Activated naive CD4-positive, alpha-beta T cell treated with anti-CD3 and anti-CD28 coated beads, Interleukin-2, amount 10 ng/mL, durations not matched to agents 7 days and 5 days (primary cell): ENCODE results near the gene POLR2F.

Experiments used
- CTCF ChIA-PET: fragments of 350-600 bp; sonication (Branson Sonifier 250); formaldehyde crosslinking; loops from one replicate; lab custom pipeline; 2021; ENCODE audit warnings: antibody characterized with exemption; lab: Charles Lee
- DNase-seq: peaks from one replicate; pipeline ENCODE4 v3.0.0-alpha.2; 2020
- H3K27ac Mint-ChIP-seq: one replicate; pipeline ENCODE4 v1.8.0; 2021; ENCODE audit warnings: mild to moderate bottlenecking, moderate library complexity, mixed read lengths
- H3K27me3 Mint-ChIP-seq: one replicate; pipeline ENCODE4 v1.8.0; 2021; ENCODE audit warnings: mild to moderate bottlenecking, mixed read lengths
- H3K36me3 Mint-ChIP-seq: one replicate; pipeline ENCODE4 v1.8.0; 2021; ENCODE audit warnings: mixed read lengths
- H3K4me1 Mint-ChIP-seq: one replicate; pipeline ENCODE4 v1.8.0; 2021; ENCODE audit warnings: mixed read lengths
- H3K4me3 Mint-ChIP-seq: one replicate; pipeline ENCODE4 v1.8.0; 2021; ENCODE audit warnings: mild to moderate bottlenecking, moderate library complexity, mixed read lengths
- H3K9me3 Mint-ChIP-seq: one replicate; pipeline ENCODE4 v1.8.0; 2021; ENCODE audit warnings: mixed read lengths

POLR2F gene

GRCh38 chr22:38005943-38006342 is 52.4 kb downstream of the POLR2F start:
- Mint-ChIP-seq H3K36me3 (no peaks in the 10 kb centered on the region), H3K27ac (no peak overlapping the region), H3K27me3 (peaks cover 6% of the 10 kb centered on the region), H3K4me3 (no peak overlapping the region), H3K4me1 (peaks cover 3% of the 10 kb centered on the region), H3K9me3 (no peaks in the 10 kb centered on the region)
- CTCF ChIA-PET = no interaction called here
- no peak for DNase-seq

GRCh38 chr22:38006906-38007305 is 53.4 kb downstream of the POLR2F start:
- no peaks in the 10 kb centered on the region for H3K9me3 Mint-ChIP-seq
- DNase-seq = no peak
- peaks cover 6% of the 10 kb centered on the region for H3K27me3 Mint-ChIP-seq
- CTCF ChIA-PET = interaction anchor here (1.0 kb wide), 1 partner anchor 10 kb away, joined by 3 read pairs; no protein-coding TSS in a partner anchor
- H3K27ac Mint-ChIP-seq = no peak overlapping the region
- H3K4me1 Mint-ChIP-seq = peaks cover 3% of the 10 kb centered on the region
- no peaks in the 10 kb centered on the region for H3K36me3 Mint-ChIP-seq
- H3K4me3 Mint-ChIP-seq = no peak overlapping the region

GRCh38 chr22:38007330-38007902 is 53.9 kb downstream of the POLR2F start:
- DNase-seq = no peak
- CTCF ChIA-PET = interaction anchor here (1.0 kb wide), 1 partner anchor 11 kb away, joined by 3 read pairs; no protein-coding TSS in a partner anchor
- no peaks in the 10 kb centered on the region for H3K36me3 Mint-ChIP-seq
- no peak overlapping the region for H3K4me3 Mint-ChIP-seq
- H3K9me3 Mint-ChIP-seq = no peaks in the 10 kb centered on the region
- H3K27me3 Mint-ChIP-seq = peaks cover 6% of the 10 kb centered on the region
- H3K4me1 Mint-ChIP-seq = peaks cover 3% of the 10 kb centered on the region
- H3K27ac Mint-ChIP-seq = no peak overlapping the region

- CTCF ChIA-PET = no interaction called here
- no peak for DNase-seq
- Mint-ChIP-seq H3K27me3 (peaks cover 6% of the 10 kb centered on the region), H3K36me3 (no peaks in the 10 kb centered on the region), H3K4me1 (peaks cover 3% of the 10 kb centered on the region), H3K9me3 (no peaks in the 10 kb centered on the region), H3K27ac (peak overlapping the region; percentile 2), H3K4me3 (no peak overlapping the region)
Measured at GRCh38 chr22:38009000-38009806, 55.7 kb downstream of the POLR2F start.

- CTCF ChIA-PET = no interaction called here
- Mint-ChIP-seq H3K4me1 (peaks cover 3% of the 10 kb centered on the region), H3K27me3 (peaks cover 6% of the 10 kb centered on the region), H3K9me3 (no peaks in the 10 kb centered on the region), H3K4me3 (no peak overlapping the region), H3K36me3 (no peaks in the 10 kb centered on the region), H3K27ac (no peak overlapping the region)
- no peak for DNase-seq
Measured at GRCh38 chr22:38012604-38013072, 59.1 kb downstream of the POLR2F start.

GRCh38 chr22:38014083-38014482 is 60.6 kb downstream of the POLR2F start:
- no peak for DNase-seq
- Mint-ChIP-seq H3K27me3 (peaks cover 7% of the 10 kb centered on the region), H3K9me3 (no peaks in the 10 kb centered on the region), H3K4me3 (no peak overlapping the region), H3K4me1 (peaks cover under 1% of the 10 kb centered on the region), H3K27ac (no peak overlapping the region), H3K36me3 (no peaks in the 10 kb centered on the region)
- CTCF ChIA-PET = interaction anchor here (1.8 kb wide), 1 partner anchor 38 kb away, joined by 6 read pairs; no protein-coding TSS in a partner anchor

- Mint-ChIP-seq H3K4me3 (no peak overlapping the region), H3K36me3 (no peaks in the 10 kb centered on the region), H3K27ac (no peak overlapping the region), H3K27me3 (peaks cover 10% of the 10 kb centered on the region), H3K4me1 (no peaks in the 10 kb centered on the region), H3K9me3 (no peaks in the 10 kb centered on the region)
- CTCF ChIA-PET = no interaction called here
- no peak for DNase-seq
Measured at GRCh38 chr22:38016182-38017151, 63.0 kb downstream of the POLR2F start.

- H3K9me3 Mint-ChIP-seq = no peaks in the 10 kb centered on the region
- H3K4me1 Mint-ChIP-seq = no peaks in the 10 kb centered on the region
- no peaks in the 10 kb centered on the region for H3K36me3 Mint-ChIP-seq
- H3K27ac Mint-ChIP-seq = no peak overlapping the region
- peaks cover 10% of the 10 kb centered on the region for H3K27me3 Mint-ChIP-seq
- CTCF ChIA-PET = interaction anchor here (0.6 to 0.7 kb wide), 2 partner anchors 39 to 333 kb away, joined by 3 to 4 read pairs; no protein-coding TSS in a partner anchor
- no peak for DNase-seq
- no peak overlapping the region for H3K4me3 Mint-ChIP-seq
Measured at GRCh38 chr22:38017272-38017920, 63.9 kb downstream of the POLR2F start.

- H3K4me3 Mint-ChIP-seq = no peak overlapping the region
- no peak for DNase-seq
- H3K36me3 Mint-ChIP-seq = no peaks in the 10 kb centered on the region
- H3K27me3 Mint-ChIP-seq = peaks cover 10% of the 10 kb centered on the region
- no peak overlapping the region for H3K27ac Mint-ChIP-seq
- CTCF ChIA-PET = interaction anchor here (0.6 to 0.7 kb wide), 2 partner anchors 40 to 332 kb away, joined by 3 to 4 read pairs; no protein-coding TSS in a partner anchor
- H3K9me3 Mint-ChIP-seq = no peaks in the 10 kb centered on the region
- no peaks in the 10 kb centered on the region for H3K4me1 Mint-ChIP-seq
Measured at GRCh38 chr22:38017939-38018885, 64.7 kb downstream of the POLR2F start.
